Breast epithelium (tissue), 4 donors: ENCODE data around the gene PLXND1. TPM values are rescaled to one million over a fixed set of nuclear protein-coding genes. Genes with fewer than 3 reads are reported as not detected.

Source experiments
- DNase-seq, 2 donors: peaks; one replicate each; pipeline ENCODE4 v3.0.0-alpha.2; 2019; ENCODE audit warnings: low spot score in 2 of 2
- H3K27ac ChIP-seq, 2 donors: fragments of 200-600 bp; sonication (generic) in 1 of 2; one replicate each; pipeline ENCODE4 v1.5.1; 2016 to 2019; ENCODE audit warnings: mild to moderate bottlenecking in 1 of 2
- H3K27me3 ChIP-seq, 2 donors: fragments of 200-600 bp; sonication (generic) in 1 of 2; one replicate each; pipeline versions ENCODE4 v1.5.1 to v1.6.0; 2017 to 2019; ENCODE audit warnings: control low read depth in 1 of 2, mild to moderate bottlenecking in 1 of 2
- H3K36me3 ChIP-seq: fragments of 200-600 bp; one replicate; pipeline ENCODE4 v1.5.1; 2019
- H3K4me1 ChIP-seq, 2 donors: fragments of 200-600 bp; sonication (generic); one replicate each; pipeline ENCODE4 v1.5.1; 2016 to 2019; ENCODE audit warnings: control low read depth in 1 of 2
- H3K4me3 ChIP-seq, 3 donors: fragments of 200-600 bp; sonication (generic); 1 replicate in 2 of 3; 2 replicates in 1 of 3; pipeline ENCODE4 v1.5.1; 2016 to 2019; ENCODE audit warnings: mild to moderate bottlenecking in 3 of 3, moderate library complexity in 2 of 3
- H3K9me3 ChIP-seq, 2 donors: fragments of 200-600 bp; sonication (generic) in 1 of 2; one replicate each; pipeline ENCODE4 v1.5.1; 2016 to 2019; ENCODE audit warnings: control low read depth in 1 of 2
- CTCF ChIP-seq, 3 donors: fragments of 450-650 bp; IDR thresholded peaks; one replicate each; pipeline ENCODE4 v1.5.1; 2016 to 2017; ENCODE audit warnings: antibody characterized with exemption in 3 of 3, mild to moderate bottlenecking in 3 of 3, moderate library complexity in 3 of 3
- POLR2A ChIP-seq: fragments of 450-650 bp; IDR thresholded peaks from one replicate; pipeline ENCODE4 v1.6.1; 2016; ENCODE audit warnings: antibody characterized with exemption, mild to moderate bottlenecking, moderate library complexity
- POLR2AphosphoS5 ChIP-seq, 3 donors: sonication (generic); formaldehyde crosslinking; IDR thresholded peaks; one replicate each; pipeline ENCODE4 v1.6.1; 2017; ENCODE audit warnings: antibody characterized with exemption in 3 of 3
- intact Hi-C: fragments of 100-400 bp; cut with DNase I; formaldehyde crosslinking; loops from one replicate; pipeline ENCODE4 v1.15.1; 2023; ENCODE audit warnings: low total_unique reads
- total RNA-seq, 3 donors: library from RNA; depleted of rRNA; stranded (reverse); fragments of >200 nt; gene quantifications; one replicate each; pipeline ENCODE4 v1.1.0, GENCODE V29; 2016

PLXND1 gene
- total RNA-seq, 3 donors from 2014 or later, result 53.6 to 187 (median 118) TPM

- Histone ChIP-seq H3K36me3 (no peaks in the 10 kb centered on the region), H3K27ac (peak overlapping the region; percentile 69 to 86), H3K4me3 (no peak overlapping the region), H3K9me3 (no peaks in the 10 kb centered on the region), H3K27me3 (no peaks in the 10 kb centered on the region), H3K4me1 (peaks cover 0 to 13% of the 10 kb centered on the region in 2 donors)
- intact Hi-C loops, result no loop called here
- peak in 1 of 3 donors; percentile 12 for TF ChIP-seq POLR2AphosphoS5 (IDR thresholded peaks at IDR 0.05)
- TF ChIP-seq POLR2A, result no peak
- peak in 1 of 2 donors; percentile 65 for DNase-seq
Measured at GRCh38 chr3:129576514-129577352, 29.7 kb downstream of the PLXND1 start.

- TF ChIP-seq POLR2AphosphoS5 (IDR thresholded peaks at IDR 0.05) (no peak), POLR2A (no peak), CTCF (IDR thresholded peaks at IDR 0.05) (no peak)
- no peak overlapping the region for H3K4me3 ChIP-seq
- intact Hi-C loops, result no loop called here
- H3K9me3 ChIP-seq, result no peaks in the 10 kb centered on the region
- DNase-seq, result no peak
- H3K4me1 ChIP-seq, result peaks cover 0 to 13% of the 10 kb centered on the region in 2 donors
- no peaks in the 10 kb centered on the region for H3K36me3 ChIP-seq
- no peaks in the 10 kb centered on the region for H3K27me3 ChIP-seq
- peak overlapping the region; percentile 69 to 86 for H3K27ac ChIP-seq
Measured at GRCh38 chr3:129575997-129576384, 30.5 kb downstream of the PLXND1 start.

GRCh38 chr3:129575233-129575996, 31.1 kb downstream of the PLXND1 start:
- Histone ChIP-seq H3K9me3 (no peaks in the 10 kb centered on the region), H3K27me3 (no peaks in the 10 kb centered on the region), H3K27ac (peak overlapping the region in 1 of 2 donors; percentile 86), H3K4me3 (no peak overlapping the region), H3K36me3 (no peaks in the 10 kb centered on the region), H3K4me1 (peaks cover 0 to 13% of the 10 kb centered on the region in 2 donors)
- DNase-seq, result no peak
- intact Hi-C loops, result no loop called here
- TF ChIP-seq CTCF (IDR thresholded peaks at IDR 0.05), result no peak
- no peak for TF ChIP-seq POLR2AphosphoS5 (IDR thresholded peaks at IDR 0.05)
- TF ChIP-seq POLR2A, result no peak

DNA sequence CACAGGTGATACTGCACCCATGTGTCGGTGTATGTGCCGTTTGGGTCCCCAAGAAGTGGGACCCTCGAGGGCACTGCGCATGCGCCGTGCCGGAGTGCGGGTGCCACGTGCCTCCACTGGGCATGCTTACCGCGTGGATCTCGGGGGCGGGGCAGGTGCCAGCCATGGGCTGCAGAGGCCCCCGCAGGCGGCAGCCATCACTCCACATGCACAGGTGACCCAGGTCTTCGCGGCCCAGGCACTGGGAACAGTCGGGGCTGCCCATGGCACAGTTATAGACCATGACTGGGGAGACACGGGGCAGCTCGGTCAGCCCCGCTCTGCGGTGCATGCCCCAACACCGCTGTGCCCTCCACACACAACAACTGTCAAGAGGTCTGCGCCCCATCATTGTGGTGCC, 32.3 kb downstream of the PLXND1 start:
- TF ChIP-seq POLR2AphosphoS5 (IDR thresholded peaks at IDR 0.05) (no peak), CTCF (IDR thresholded peaks at IDR 0.05) (no peak), POLR2A (no peak)
- Histone ChIP-seq H3K27me3 (no peaks in the 10 kb centered on the region), H3K4me3 (no peak overlapping the region), H3K27ac (peak overlapping the region in 1 of 2 donors; percentile 7), H3K9me3 (no peaks in the 10 kb centered on the region), H3K4me1 (peaks cover 0 to 13% of the 10 kb centered on the region in 2 donors), H3K36me3 (no peaks in the 10 kb centered on the region)
- no peak for DNase-seq
- intact Hi-C loops, result no loop called here

DNA sequence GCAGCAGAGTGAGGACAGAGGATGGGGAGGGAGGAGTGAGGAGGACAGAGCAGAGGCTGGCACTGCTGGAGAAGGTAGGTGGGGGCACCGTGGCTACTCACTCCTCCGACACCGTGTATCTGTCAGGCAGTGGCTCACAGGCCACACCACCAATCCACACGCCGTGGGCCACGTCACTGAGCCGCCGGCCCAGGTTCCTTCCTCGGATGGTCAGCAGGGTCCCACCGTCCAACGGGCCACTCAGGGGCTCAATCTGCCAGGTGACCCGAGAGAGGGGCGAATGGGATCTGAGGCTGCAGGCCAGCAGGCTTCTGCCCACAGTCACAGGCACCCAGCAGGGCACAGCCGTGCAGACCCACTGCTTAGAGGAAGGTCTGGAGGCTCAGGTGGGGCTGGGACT, 33.0 kb downstream of the PLXND1 start:
- Histone ChIP-seq H3K36me3 (no peaks in the 10 kb centered on the region), H3K27me3 (no peaks in the 10 kb centered on the region), H3K27ac (no peak overlapping the region), H3K4me1 (peaks cover 0 to 13% of the 10 kb centered on the region in 2 donors), H3K4me3 (no peak overlapping the region), H3K9me3 (no peaks in the 10 kb centered on the region)
- intact Hi-C loops, result no loop called here
- TF ChIP-seq CTCF (IDR thresholded peaks at IDR 0.05) (no peak), POLR2A (no peak), POLR2AphosphoS5 (IDR thresholded peaks at IDR 0.05) (no peak)
- no peak for DNase-seq
